NCI-H524 treated with DMSO at 0.1 percent for 48 hours (cell line): ENCODE measurements around the gene ZDHHC22.
"Not testable (repeated sequence)": the region's sequence is repeated elsewhere in the genome, so short reads cannot be mapped to it uniquely, and the experiment has no call there.

Source experiments
- DNase-seq: peaks from one replicate; lab custom pipeline; 2025; lab: John Stamatoyannopoulos, UW

The ZDHHC22 gene

DNA sequence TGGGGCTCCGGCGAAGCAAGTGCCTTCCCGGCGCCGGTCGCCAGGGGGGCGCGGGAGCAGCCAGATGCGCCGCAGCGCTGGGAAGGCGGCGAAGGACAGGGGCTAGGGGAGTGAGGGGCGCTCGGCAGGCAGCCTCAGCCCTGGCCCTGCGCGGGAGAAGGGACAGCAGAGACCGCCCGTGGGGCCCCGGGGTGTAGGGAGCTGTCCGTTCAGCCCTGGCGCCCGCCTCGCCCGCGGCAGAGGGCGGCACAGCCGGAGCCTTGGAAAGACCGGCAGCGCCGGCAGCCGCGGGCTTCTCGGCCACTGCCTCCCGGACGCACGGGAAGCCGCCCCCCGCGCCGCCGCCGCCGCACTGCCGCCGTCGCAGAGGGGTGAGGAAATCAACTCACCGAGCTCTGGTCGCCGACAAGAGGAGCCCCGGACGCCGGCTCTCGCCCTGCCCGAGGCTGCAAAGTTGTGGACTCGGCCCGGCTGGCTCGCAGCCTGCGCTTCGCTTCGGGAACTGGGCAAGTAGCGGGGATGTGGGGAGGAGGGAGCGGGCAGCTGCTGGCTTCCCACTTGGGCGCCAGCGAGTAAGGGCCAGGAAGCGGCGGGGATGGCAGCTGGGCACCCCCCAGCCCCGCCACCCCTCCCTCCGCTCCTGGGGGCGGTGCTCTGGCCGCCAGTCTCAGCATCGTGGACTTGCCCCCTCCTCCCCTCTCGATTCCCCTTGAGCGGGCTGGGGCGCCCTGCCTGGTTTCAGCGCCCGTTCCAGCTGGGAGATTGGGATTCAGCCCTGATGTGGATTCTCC, at the start of gene ZDHHC22:
Gene ZDHHC22, minus strand, starts transcription at position 578 of the 791 bp plus-strand sequence. CDS start 2,053 bp downstream, outside the sequence.
- DNase-seq = peak; percentile 94

DNA sequence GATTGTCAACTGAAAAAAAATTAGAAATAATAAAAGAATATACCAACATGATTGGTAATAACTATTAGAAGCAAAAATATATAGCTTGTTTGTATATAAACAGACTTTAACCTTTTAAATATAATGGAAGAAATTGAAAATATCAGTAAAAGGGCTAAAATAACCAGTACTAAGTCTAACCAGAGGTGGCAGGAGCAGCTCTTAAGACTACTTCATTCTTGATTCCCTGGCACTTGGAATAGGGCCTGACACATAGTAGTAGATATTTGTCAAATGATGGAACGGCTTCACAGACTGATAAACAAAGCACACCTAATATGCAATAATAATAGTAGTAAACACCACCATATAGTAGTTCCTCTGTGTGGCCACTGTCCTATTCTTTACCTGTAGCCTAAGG, 49.4 kb upstream of the ZDHHC22 start:
- no peak for DNase-seq

- DNase-seq = peak; percentile 59
Observed at GRCh38 chr14:77189479-77189878, 47.9 kb upstream of the ZDHHC22 start.

- no peak for DNase-seq
Observed at GRCh38 chr14:77187649-77188012, 46.0 kb upstream of the ZDHHC22 start.

- peak; percentile 99 for DNase-seq
Observed at GRCh38 chr14:77186911-77187648, 45.5 kb upstream of the ZDHHC22 start.

DNA sequence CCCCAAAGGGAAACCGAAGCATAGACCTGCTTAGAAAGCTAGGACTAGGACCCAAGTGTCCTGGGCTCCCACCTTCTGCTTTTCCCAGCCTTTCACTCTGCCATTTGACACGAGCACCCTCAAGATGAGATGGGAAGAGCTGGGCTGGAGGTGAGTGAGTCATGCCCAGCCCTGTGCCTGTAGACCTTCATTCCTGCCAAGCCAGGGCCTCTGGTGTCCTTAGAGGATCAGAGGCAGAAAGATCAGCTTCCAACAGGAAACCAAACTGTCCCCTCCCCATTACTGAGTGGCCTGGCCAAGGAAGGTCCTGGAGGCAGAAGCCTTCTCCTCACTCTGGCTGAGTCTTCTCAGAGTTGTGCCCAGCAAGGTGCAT, 43.5 kb upstream of the ZDHHC22 start:
- DNase-seq = no peak

DNA sequence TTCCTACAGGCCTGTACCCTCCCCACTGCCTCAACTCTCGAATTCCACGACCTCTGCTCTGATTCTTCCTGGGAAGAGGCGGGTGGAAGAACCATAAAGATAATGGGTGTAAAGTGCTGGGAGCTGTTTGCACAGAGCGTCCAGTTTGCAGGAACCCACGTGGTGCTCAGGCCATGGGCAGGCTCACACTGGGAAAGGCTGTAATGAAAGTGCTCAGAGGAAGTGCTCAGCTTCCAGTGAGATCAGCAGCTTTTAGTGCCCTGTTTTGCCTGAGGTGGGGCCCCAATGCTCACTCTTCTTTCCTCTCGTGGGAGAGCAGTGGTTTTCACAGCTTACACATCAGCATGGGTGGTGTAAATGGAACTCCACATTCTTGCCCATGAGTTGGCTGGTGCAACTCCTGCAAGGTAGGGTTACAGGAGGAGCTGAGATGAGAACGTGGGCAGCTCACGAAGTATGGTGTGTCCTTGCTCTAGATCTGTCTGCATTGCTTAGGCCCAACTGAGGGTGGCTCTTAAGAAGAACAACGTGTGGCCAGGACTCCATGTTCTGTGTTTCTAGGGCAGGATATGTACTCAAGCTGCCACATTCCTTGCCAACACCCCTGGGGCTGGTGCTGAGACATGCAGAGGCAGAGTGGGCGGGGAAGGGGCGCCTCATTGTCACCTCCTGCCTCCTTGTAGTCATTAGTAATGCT, 43.0 kb upstream of the ZDHHC22 start:
- no peak for DNase-seq

DNA sequence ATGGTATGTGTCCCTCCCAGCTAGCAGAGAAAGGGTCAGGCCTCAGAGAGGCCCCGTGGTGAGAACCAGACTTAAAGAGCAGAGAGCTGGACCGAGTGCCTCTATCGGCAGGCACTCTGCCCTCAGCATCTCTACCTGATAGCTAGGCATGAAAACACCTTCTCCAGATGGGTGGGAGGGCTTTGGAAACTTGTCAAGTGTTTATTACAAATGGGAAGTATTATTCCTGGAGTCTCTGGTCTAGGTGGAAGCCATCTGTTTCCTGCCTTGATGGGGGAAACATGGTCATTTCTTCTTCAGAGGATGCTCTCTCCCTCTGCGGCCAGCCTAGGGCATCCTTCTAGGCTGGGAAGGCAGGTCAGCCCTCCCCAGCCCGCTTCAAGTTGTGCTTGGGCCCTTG, 42.3 kb upstream of the ZDHHC22 start:
- peak; percentile 77 for DNase-seq

DNA sequence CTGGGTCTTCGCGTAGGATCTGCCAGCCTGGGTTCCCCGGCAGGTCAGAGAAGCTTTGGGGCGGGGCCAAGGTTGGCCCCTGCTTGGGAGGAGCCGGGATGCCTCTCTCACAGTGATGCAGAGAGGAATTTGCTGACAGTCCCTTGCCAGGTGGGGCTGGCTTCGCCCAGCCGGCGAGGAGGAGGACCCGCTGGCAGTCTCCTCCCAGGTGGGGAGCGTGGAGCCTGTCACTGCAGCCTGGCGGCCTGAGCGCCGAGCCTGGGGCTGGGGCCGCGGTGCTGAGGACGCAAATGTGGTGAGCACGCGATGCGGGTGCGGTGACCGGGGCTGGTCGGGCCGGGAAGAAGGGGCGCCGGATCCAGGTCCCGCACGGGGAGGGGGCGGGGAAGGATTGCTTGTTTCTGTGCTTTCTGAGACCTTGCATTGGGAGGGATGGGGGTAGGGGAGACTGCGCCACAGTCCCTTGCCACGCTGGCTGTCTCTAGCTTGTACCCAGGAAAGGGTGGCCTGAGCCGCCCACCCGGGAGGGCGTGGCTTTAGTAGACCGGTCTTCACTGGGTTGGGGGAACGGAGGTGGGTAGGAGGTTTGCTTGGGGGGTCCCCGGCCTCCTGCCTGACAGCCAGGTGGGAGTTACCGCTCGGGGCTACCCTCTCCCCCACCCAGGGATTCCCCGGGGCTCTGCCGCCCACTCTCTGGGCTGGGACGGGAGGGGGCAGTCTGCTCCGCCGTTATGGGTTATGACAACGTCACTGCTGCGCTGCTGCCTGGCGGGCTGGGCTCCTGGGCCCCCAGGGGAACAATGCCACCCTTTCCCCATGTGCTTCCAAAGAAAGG, 40.2 kb upstream of the ZDHHC22 start, which contains the start of gene TMEM63C:
Gene TMEM63C, plus strand, starts transcription at position 196 of the 835 bp plus-strand sequence. CDS start 37,016 bp downstream, outside the sequence.
- DNase-seq = peak; percentile 99

GRCh38 chr14:77180726-77181602, 39.4 kb upstream of the ZDHHC22 start:
- no peak for DNase-seq

DNA sequence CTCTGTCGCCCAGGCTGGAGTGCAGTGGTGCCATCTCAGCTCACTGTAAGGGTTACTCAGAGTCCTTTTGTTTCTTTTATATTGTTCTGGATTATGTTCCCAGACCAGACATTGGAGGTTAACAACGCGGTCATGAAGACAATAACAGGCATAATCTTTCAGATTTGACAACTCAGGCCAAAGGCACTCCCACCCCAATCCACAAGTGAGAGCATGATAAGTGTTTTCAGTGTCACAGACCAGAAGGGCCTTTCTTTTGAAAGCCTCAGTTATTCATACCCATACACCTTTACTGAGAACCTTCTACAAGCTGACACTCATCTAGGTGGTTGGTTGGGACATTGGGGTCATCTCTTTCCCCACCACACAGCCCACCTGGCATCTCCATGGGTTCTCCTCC, 37.1 kb upstream of the ZDHHC22 start:
- DNase-seq = no peak

DNA sequence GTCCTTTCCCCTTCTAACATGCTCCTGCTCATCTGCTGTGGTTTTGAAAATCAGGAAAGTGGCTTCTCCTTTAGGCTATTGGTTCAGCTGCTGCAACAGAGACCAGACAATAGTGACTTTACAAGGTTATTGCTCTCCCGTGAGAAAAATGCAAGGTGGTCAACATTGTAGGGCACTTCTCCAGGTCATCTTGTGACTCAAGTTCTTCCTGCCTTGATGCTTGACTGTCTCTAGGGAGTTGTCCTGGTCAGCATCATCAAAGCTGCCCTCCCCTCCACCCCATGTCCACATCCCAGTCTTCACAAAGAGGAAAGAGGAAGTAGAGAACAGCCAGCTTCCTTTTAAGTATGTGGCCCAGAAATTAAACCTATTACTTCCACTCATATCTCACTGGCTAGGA, 36.1 kb upstream of the ZDHHC22 start:
- DNase-seq = no peak

GRCh38 chr14:77175843-77176242, 34.3 kb upstream of the ZDHHC22 start:
- DNase-seq = no peak

- not testable (repeated sequence) for DNase-seq
Observed at GRCh38 chr14:77173911-77174617, 32.5 kb upstream of the ZDHHC22 start.

DNA sequence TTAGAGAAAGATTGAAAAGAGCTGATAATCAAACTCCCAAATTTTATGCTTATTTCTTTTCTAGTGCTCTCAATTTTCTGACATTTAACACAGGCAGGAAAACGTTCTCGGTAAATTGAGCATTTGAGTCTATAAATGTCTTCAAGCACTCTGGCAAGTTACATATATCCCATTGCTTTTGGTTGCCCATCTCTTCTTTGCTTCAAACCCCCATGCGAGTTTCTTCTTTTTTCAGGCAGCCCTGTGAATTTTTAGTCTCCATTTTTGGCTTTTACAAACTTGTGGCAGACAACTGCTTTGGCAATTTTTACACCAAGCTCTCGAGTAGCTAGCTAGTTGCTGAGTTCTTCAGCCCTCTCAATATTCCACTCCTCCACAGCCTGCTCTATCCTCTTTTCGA, 31.3 kb upstream of the ZDHHC22 start:
- no peak for DNase-seq

DNA sequence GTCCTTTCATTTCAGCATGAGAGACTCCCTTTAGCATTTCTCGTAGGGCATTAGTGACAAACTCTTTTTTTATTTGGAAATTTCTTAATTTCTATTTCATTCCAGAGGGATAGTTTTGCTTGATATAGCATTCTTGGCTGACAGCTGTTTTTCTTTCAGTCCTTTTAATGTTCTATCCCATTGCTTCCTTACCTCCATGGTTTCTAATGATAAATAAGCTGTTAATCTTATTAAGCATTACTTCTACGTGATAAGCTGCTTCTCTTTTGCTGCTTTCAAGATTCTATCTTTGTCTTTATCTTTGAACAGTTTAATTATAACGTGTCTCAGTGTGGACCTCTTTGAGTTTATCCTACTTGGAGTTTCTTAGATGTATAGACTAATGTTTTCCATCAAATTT, 28.5 kb upstream of the ZDHHC22 start:
- DNase-seq = no peak

DNA sequence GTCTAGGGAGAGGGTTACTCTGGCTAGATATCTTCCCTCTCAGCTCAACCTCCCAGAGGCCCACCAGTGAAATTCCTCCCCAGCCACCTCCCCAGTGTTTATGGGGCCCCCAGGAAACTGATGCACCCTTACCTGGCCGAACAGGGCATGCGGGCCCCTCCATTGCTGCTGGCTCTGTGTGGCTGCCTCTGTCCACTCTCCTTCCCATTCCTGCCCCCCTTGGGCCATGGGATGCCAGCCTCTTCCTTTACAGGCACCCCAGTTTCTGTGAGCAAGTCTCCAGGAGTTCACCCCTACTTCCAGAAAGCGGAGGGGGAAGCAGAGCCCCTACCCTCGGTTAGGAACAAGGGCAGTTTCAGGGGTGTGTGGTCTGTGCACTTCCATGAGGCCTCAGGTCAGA, 19.4 kb upstream of the ZDHHC22 start:
- no peak for DNase-seq

- no peak for DNase-seq
Observed at GRCh38 chr14:77158882-77159255, 17.3 kb upstream of the ZDHHC22 start.

- DNase-seq = peak; percentile 58
Observed at GRCh38 chr14:77158175-77158881, 16.7 kb upstream of the ZDHHC22 start.

- no peak for DNase-seq
Observed at GRCh38 chr14:77157740-77158139, 16.1 kb upstream of the ZDHHC22 start.
